HEK293 (cell line): ENCODE results near the gene DNAJC6.
"Not testable (repeated sequence)": the region's sequence is repeated elsewhere in the genome, so short reads cannot be mapped to it uniquely, and the experiment has no call there.

Experiments
- CTCF ChIA-PET: fragments of 350-600 bp; formaldehyde crosslinking; extraction: SDS; loops from one replicate; lab custom pipeline; 2021; ENCODE audit warnings: antibody characterized with exemption; lab: Yijun Ruan, JAX
- POLR2A ChIA-PET: fragments of 300-600 bp; formaldehyde crosslinking; extraction: SDS; loops from one replicate; lab custom pipeline; 2020; ENCODE audit warnings: antibody characterized with exemption, inconsistent platforms; lab: Yijun Ruan, JAX
- H3K27ac ChIP-seq: fragments of 200-500 bp; sonication (Bioruptor generic); 2 replicates; pipeline ENCODE4 v1.5.1; 2014; ENCODE audit warnings: low read depth, low read length, control low read depth, inconsistent platforms; ENCODE audit errors: extremely low read depth
- H3K36me3 ChIP-seq, 2 experiments: fragments of 200-500 bp in 1 of 2; sonication (Bioruptor generic) in 1 of 2; 1 replicate in 1 of 2; 2 replicates in 1 of 2; pipeline ENCODE4 v1.5.1; 2014 to 2017; ENCODE audit warnings: inconsistent platforms in 2 of 2, low read length in 2 of 2; ENCODE audit not compliant: control insufficient read depth in 2 of 2, insufficient read depth in 1 of 2
- H3K4me1 ChIP-seq: fragments of 200-500 bp; sonication (Bioruptor generic); 2 replicates; pipeline ENCODE4 v1.5.1; 2014; ENCODE audit warnings: mild to moderate bottlenecking, low read length, inconsistent platforms; ENCODE audit not compliant: control insufficient read depth, insufficient read depth
- H3K4me3 ChIP-seq: 2 replicates; pipeline ENCODE4 v1.5.1; 2011; ENCODE audit warnings: low read depth, mild to moderate bottlenecking, control low read depth, low read length, moderate library complexity
- H3K9me3 ChIP-seq: fragments of 200-500 bp; sonication (Bioruptor generic); 2 replicates; pipeline ENCODE4 v1.5.1; 2014; ENCODE audit warnings: low read depth, low read length, inconsistent platforms; ENCODE audit not compliant: control insufficient read depth, insufficient read depth
- ELK4 ChIP-seq: IDR thresholded peaks from 2 replicates; pipeline ENCODE4 v1.6.1; 2011; ENCODE audit warnings: mild to moderate bottlenecking, low read depth, low read length, borderline replicate concordance
- KLF7 ChIP-seq: fragments of 450-650 bp; formaldehyde crosslinking; IDR thresholded peaks from 2 replicates; pipeline ENCODE4 v1.5.1; 2016; ENCODE audit warnings: missing biosample characterization, missing genetic modification characterization, borderline replicate concordance
- PRDM1 ChIP-seq: fragments of 450-650 bp; formaldehyde crosslinking; IDR thresholded peaks from 2 replicates; pipeline ENCODE4; 2016; ENCODE audit warnings: missing biosample characterization, missing genetic modification characterization
- SETDB1 ChIP-seq: IDR thresholded peaks from one replicate; pipeline ENCODE4 v1.6.1; 2017; ENCODE audit warnings: mild to moderate bottlenecking, low read length, moderate library complexity, mixed read lengths; ENCODE audit not compliant: insufficient read length
- TCF7L2 ChIP-seq: IDR thresholded peaks from 2 replicates; pipeline ENCODE4 v1.6.1; 2011; ENCODE audit warnings: low read depth, mild to moderate bottlenecking, inconsistent platforms, low read length, moderate library complexity, borderline replicate concordance
- ZBTB11 ChIP-seq: fragments of 450-650 bp; formaldehyde crosslinking; conservative IDR thresholded peaks from 2 replicates; pipeline ENCODE4 v1.5.1; 2016; ENCODE audit warnings: low read depth, missing biosample characterization, missing genetic modification characterization
- ZBTB7A ChIP-seq: fragments of 450-650 bp; formaldehyde crosslinking; IDR thresholded peaks from 2 replicates; pipeline ENCODE4 v1.5.1; 2016; ENCODE audit warnings: low read depth, missing biosample characterization, missing genetic modification characterization
- ZEB2 ChIP-seq: fragments of 450-650 bp; formaldehyde crosslinking; IDR thresholded peaks from 2 replicates; pipeline ENCODE4 v1.5.1; 2016; ENCODE audit warnings: missing biosample characterization, missing genetic modification characterization
- ZFP3 ChIP-seq: fragments of 450-650 bp; formaldehyde crosslinking; IDR thresholded peaks from 2 replicates; pipeline ENCODE4 v1.5.1; 2016; ENCODE audit warnings: low read depth, missing biosample characterization, missing genetic modification characterization
- ZNF211 ChIP-seq: fragments of 450-650 bp; formaldehyde crosslinking; IDR thresholded peaks from 2 replicates; pipeline ENCODE4 v1.5.1; 2016; ENCODE audit warnings: low read depth, missing biosample characterization, missing genetic modification characterization
- ZNF248 ChIP-seq: fragments of 450-650 bp; formaldehyde crosslinking; IDR thresholded peaks from 2 replicates; pipeline ENCODE4 v1.5.1; 2017; ENCODE audit warnings: missing biosample characterization, missing genetic modification characterization
- ZNF302 ChIP-seq: fragments of 450-650 bp; formaldehyde crosslinking; IDR thresholded peaks from 2 replicates; pipeline ENCODE4 v1.5.1; 2016; ENCODE audit warnings: missing biosample characterization, missing genetic modification characterization, low read depth
- ZNF391 ChIP-seq: fragments of 450-650 bp; formaldehyde crosslinking; IDR thresholded peaks from 2 replicates; pipeline ENCODE4 v1.5.1; 2016; ENCODE audit warnings: low read depth, missing biosample characterization, missing genetic modification characterization, borderline replicate concordance
- ZNF449 ChIP-seq: fragments of 450-650 bp; formaldehyde crosslinking; IDR thresholded peaks from 2 replicates; pipeline ENCODE4 v1.5.1; 2017; ENCODE audit warnings: missing biosample characterization, mild to moderate bottlenecking, missing genetic modification characterization, moderate library complexity
- ZNF510 ChIP-seq: fragments of 450-650 bp; formaldehyde crosslinking; IDR thresholded peaks from 2 replicates; pipeline ENCODE4 v1.5.1; 2018; ENCODE audit warnings: mild to moderate bottlenecking, missing genetic modification characterization, missing biosample characterization; ENCODE audit not compliant: insufficient replicate concordance
- ZNF768 ChIP-seq: fragments of 450-650 bp; formaldehyde crosslinking; IDR thresholded peaks from 2 replicates; pipeline ENCODE4 v1.5.1; 2018; ENCODE audit warnings: missing biosample characterization, mild to moderate bottlenecking, missing genetic modification characterization
- ZSCAN30 ChIP-seq: fragments of 450-650 bp; IDR thresholded peaks from 2 replicates; pipeline ENCODE4 v1.5.1; 2018; ENCODE audit warnings: missing biosample characterization, mild to moderate bottlenecking, missing genetic modification characterization, moderate library complexity

DNAJC6 gene

GRCh38 chr1:65449214-65449823 is 140.0 kb downstream of the DNAJC6 start:
- Histone ChIP-seq H3K4me3 (no peak overlapping the region), H3K27ac (no peak overlapping the region), H3K4me1 (no peaks in the 10 kb centered on the region), H3K9me3 (no peaks in the 10 kb centered on the region), H3K36me3 (no peaks in the 10 kb centered on the region)
- TF ChIP-seq ZNF449 (tag by site-specific recombination): no peak
- peak; percentile 34; the same call in 1 of the 2 replicates for TF ChIP-seq PRDM1 (tag by site-specific recombination)
- ChIA-PET POLR2A (interaction anchor here (0.7 kb wide), 1 partner anchor 20 kb away, joined by 3 read pairs; no protein-coding TSS in a partner anchor), CTCF (interaction anchor here (1.0 to 1.2 kb wide), 2 partner anchors 10 to 14 kb away, joined by 4 to 8 read pairs; no protein-coding TSS in a partner anchor)

DNA sequence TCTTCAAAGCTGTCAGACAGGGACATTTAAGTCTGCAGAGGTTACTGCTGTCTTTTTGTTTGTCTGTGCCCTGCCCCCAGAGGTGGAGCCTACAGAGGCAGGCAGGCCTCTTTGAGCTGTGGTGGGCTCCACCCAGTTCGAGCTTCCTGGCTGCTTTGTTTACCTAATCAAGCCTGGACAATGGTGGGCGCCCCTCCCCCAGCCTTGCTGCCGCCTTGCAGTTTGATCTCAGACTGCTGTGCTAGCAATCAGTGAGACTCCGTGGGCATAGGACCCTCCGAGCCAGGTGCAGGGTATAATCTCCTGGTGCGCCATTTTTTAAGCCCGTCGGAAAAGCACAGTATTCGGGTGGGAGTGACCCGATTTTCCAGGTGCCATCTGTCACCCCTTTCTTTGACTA is 146.3 kb downstream of the DNAJC6 start:
- H3K4me3 ChIP-seq, H3K27ac ChIP-seq, H3K36me3 ChIP-seq, H3K9me3 ChIP-seq, POLR2A ChIA-PET, H3K4me1 ChIP-seq, CTCF ChIA-PET: not testable (repeated sequence)

DNA sequence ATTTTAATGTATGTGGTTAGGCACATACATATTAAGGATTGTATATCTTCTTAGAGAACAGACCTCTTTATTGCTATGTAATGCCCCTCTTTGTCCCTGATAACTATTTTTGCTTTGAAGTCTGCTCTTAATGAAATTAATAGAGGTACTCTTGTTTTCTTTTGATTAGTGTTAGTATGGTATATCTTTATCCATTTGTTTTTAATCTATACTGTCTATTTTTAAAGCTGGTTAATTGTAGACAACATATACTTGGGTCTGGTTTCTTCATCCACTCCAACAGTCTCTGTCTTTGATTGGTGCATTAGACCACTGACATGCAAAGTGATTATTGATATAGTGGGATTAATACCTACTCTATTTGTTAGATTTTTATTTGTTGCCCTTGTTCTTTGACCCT is 147.1 kb downstream of the DNAJC6 start:
- ChIA-PET CTCF (no interaction called here), POLR2A (no interaction called here)
- H3K9me3 ChIP-seq: no peaks in the 10 kb centered on the region
- no peaks in the 10 kb centered on the region for H3K4me1 ChIP-seq
- H3K36me3 ChIP-seq: no peaks in the 10 kb centered on the region
- H3K4me3 ChIP-seq: no peak overlapping the region
- no peak overlapping the region for H3K27ac ChIP-seq
- TF ChIP-seq SETDB1 (peak; percentile 62), ZNF391 (no peak), ZNF211 (tag by site-specific recombination) (peak; percentile 81; the same call in 1 of the 2 replicates)

DNA sequence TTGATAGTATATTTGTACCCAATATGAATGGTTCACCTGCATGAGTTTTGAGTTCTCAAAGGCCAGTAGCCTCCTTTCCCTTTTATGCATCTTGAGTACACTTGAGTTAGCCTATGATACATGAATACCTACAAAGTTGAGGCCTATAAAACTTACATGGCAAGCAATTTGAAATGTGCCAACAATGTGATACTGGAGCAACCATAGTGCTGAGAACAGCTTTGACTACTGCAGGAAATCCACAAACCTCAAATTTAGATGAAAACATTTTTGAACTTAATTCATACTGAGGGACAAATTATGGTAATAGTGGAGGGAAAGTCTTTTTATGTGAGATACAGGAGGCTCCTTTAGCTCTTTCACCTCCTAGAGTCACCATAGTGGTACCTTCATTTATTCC is 148.5 kb downstream of the DNAJC6 start:
- Histone ChIP-seq H3K36me3 (no peaks in the 10 kb centered on the region), H3K27ac (no peak overlapping the region), H3K9me3 (no peaks in the 10 kb centered on the region), H3K4me3 (no peak overlapping the region), H3K4me1 (no peaks in the 10 kb centered on the region)
- CTCF ChIA-PET: interaction anchor here (0.7 to 3.1 kb wide), 6 partner anchors 12 to 230 kb away, joined by 3 to 19 read pairs (median 10); no protein-coding TSS in a partner anchor
- TF ChIP-seq TCF7L2 (no peak), ZEB2 (tag by site-specific recombination) (no peak), ZSCAN30 (no peak), ZNF248 (tag by site-specific recombination) (no peak)
- POLR2A ChIA-PET: no interaction called here

DNA sequence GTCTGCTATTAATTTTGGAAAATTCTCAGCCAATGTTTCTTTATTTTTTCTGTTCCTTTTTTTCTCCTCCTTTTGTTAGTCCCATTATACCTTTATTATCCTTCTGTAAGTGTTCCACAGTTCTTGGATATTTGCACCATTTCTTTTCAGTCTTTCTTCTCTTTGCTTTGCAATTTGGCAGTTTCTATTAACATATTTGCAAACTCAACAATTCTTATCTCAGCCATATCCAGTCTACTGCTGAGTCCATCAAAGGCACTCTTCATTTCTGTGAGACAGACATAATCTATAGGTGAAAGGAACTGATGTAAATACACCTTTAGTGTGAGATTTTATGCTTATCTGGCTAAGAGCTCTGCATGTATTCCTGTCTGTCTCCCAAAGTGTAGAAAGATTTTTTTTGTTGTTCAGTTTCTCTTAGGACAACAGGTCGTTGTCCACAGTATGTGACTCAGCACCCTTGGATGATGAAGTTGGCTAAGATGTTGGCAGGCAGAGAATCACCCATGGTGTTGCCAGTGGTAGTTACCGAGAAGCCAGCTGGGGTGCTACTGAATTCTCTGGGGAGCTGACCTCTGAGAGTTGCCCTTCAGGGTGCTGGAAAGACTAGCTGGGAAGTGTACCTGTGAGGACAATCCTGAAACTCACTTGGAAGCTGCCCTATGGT is 149.5 kb downstream of the DNAJC6 start:
- H3K36me3 ChIP-seq: no peaks in the 10 kb centered on the region
- no peak overlapping the region for H3K4me3 ChIP-seq
- no peak overlapping the region for H3K27ac ChIP-seq
- CTCF ChIA-PET: interaction anchor here (0.6 to 3.1 kb wide), 33 partner anchors 9 to 1186 kb away, joined by 3 to 19 read pairs (median 4); no protein-coding TSS in a partner anchor
- H3K4me1 ChIP-seq: no peaks in the 10 kb centered on the region
- H3K9me3 ChIP-seq: no peaks in the 10 kb centered on the region
- POLR2A ChIA-PET: no interaction called here
- no peak for TF ChIP-seq ZNF768
- TF ChIP-seq ZBTB11 (tag by site-specific recombination): no peak
- TF ChIP-seq ELK4: no peak
- TF ChIP-seq ZBTB7A: no peak
- TF ChIP-seq KLF7 (tag by site-specific recombination): no peak
- no peak for TF ChIP-seq ZNF302 (tag by site-specific recombination)
- TF ChIP-seq ZFP3 (tag by site-specific recombination): no peak
- no peak for TF ChIP-seq ZNF510 (tag by site-specific recombination)
